GM12891 (cell line): Measurements from ENCODE around the gene LMO1.

Experiments used
- PAX5 ChIP-seq: IDR thresholded peaks from 2 replicates; pipeline ENCODE4 v1.6.1; 2011; ENCODE audit warnings: low read length, moderate library complexity, mild to moderate bottlenecking; ENCODE audit not compliant: insufficient read depth, severe bottlenecking
- POLR2A ChIP-seq: IDR thresholded peaks from 2 replicates; pipeline ENCODE4 v1.6.1; 2011; ENCODE audit warnings: low read depth, low read length, control low read depth
- POLR2AphosphoS5 ChIP-seq: IDR thresholded peaks from 2 replicates; pipeline ENCODE4 v1.6.1; 2011; ENCODE audit warnings: low read depth, low read length, control low read depth
- POU2F2 ChIP-seq: IDR thresholded peaks from 2 replicates; pipeline ENCODE4 v1.6.1; 2011; ENCODE audit warnings: low read depth, mild to moderate bottlenecking, control low read depth, low read length, moderate library complexity
- SPI1 ChIP-seq: IDR thresholded peaks from 2 replicates; pipeline ENCODE4 v1.6.1; 2011; ENCODE audit warnings: low read depth, low read length, control low read depth
- TAF1 ChIP-seq: IDR thresholded peaks from 2 replicates; pipeline ENCODE4 v1.6.1; 2011; ENCODE audit warnings: low read depth, low read length, control low read depth

- TF ChIP-seq POLR2A (no peak), TAF1 (no peak), POLR2AphosphoS5 (no peak), PAX5 (no peak), POU2F2 (no peak), SPI1 (no peak)
Measured at GRCh38 chr11:8218409-8218808, 45.3 kb downstream of the LMO1 start.
